Heart left ventricle (tissue), 16 donors: ENCODE data around the gene TEDC1. TPM values are rescaled to one million over a fixed set of nuclear protein-coding genes. Genes with fewer than 3 reads are reported as not detected.

ENCODE experiments used
- ATAC-seq, 4 donors: fragments of 200-7000 bp; cut with Tn5 transposase; one replicate each; pipeline ENCODE4 v1.9.1; 2020 to 2022; ENCODE audit warnings: moderate library complexity in 4 of 4, mild to moderate bottlenecking in 3 of 4, moderate number of reproducible peaks in 1 of 4
- DNase-seq, 5 donors: peaks; one replicate each; pipeline ENCODE4 v3.0.0-alpha.2; 2020
- H3K27ac ChIP-seq, 12 donors: fragments of 200-600 bp; sonication (generic) in 4 of 12; one replicate each; pipeline versions ENCODE4 v1.5.0 to v1.8.0; 2016 to 2022; ENCODE audit warnings: mild to moderate bottlenecking in 2 of 12
- H3K27me3 ChIP-seq, 9 donors: fragments of 200-600 bp; sonication (generic) in 2 of 9; one replicate each; pipeline versions ENCODE4 v1.5.1 to v1.8.0; 2016 to 2022; ENCODE audit warnings: mild to moderate bottlenecking in 3 of 9
- H3K36me3 ChIP-seq, 9 donors: fragments of 200-600 bp; sonication (generic) in 2 of 9; one replicate each; pipeline versions ENCODE4 v1.5.0 to v1.8.0; 2018 to 2022; ENCODE audit warnings: mild to moderate bottlenecking in 2 of 9
- H3K4me1 ChIP-seq, 12 donors: fragments of 200-600 bp; sonication (generic) in 4 of 12; one replicate each; pipeline versions ENCODE4 v1.5.0 to v1.8.0; 2016 to 2022; ENCODE audit warnings: mild to moderate bottlenecking in 3 of 12
- H3K4me3 ChIP-seq, 12 donors: fragments of 200-600 bp; sonication (generic) in 4 of 12; one replicate each; pipeline versions ENCODE4 v1.5.0 to v1.8.0; 2017 to 2022; ENCODE audit warnings: mild to moderate bottlenecking in 9 of 12, moderate library complexity in 4 of 12
- H3K9me3 ChIP-seq, 12 donors: fragments of 200-600 bp; sonication (generic) in 4 of 12; one replicate each; pipeline versions ENCODE4 v1.5.0 to v1.8.0; 2016 to 2022; ENCODE audit warnings: mild to moderate bottlenecking in 1 of 12
- CTCF ChIP-seq, 12 donors: fragments of 200-600 bp; sonication (generic) in 4 of 12; IDR thresholded peaks; one replicate each; pipeline versions ENCODE4 v1.5.0 to v1.8.0; 2018 to 2022; ENCODE audit warnings: antibody characterized with exemption in 12 of 12, mild to moderate bottlenecking in 5 of 12
- POLR2A ChIP-seq, 2 donors: fragments of 450-650 bp; IDR thresholded peaks; one replicate each; pipeline ENCODE4 v1.6.1; 2017; ENCODE audit warnings: antibody characterized with exemption in 2 of 2, mild to moderate bottlenecking in 2 of 2, moderate library complexity in 2 of 2
- WGBS, 4 donors: extraction: QIAGEN DNeasy Blood & Tissue Kit in 2 of 4; methylation state at CpG; one replicate each; pipeline versions ENCODE4 v1.1.5 to v1.1.7; 2013 to 2018; 5-methylcytosine and 5-hydroxymethylcytosine counted together
- intact Hi-C, 10 donors: fragments of 100-400 bp; cut with DNase I; formaldehyde crosslinking; loops; one replicate each; pipeline versions ENCODE4 v1.11.1 to v1.14.2; 2022
- long read RNA-seq, 3 donors: library from polyadenylated mRNA; unstranded; transcript quantifications; one replicate each; pipeline ENCODE4 v2.0.0, GENCODE V29; 2020 to 2021
- polyA plus RNA-seq, 2 donors: library from polyadenylated mRNA; stranded (reverse); fragments of 200-250 nt; gene quantifications; one replicate each; pipeline ENCODE4 v1.2.3, GENCODE V29; 2013
- total RNA-seq, 9 donors: library from RNA; depleted of rRNA in 2 of 9; stranded (reverse); fragments of >200 nt in 2 of 9; fragmentation: NEBNext Ultra II Directional in 3 of 9; extraction: Animal tissue kit (Norgen Biotek cat#: 25700) in 3 of 9; gene quantifications; one replicate each; pipeline versions ENCODE4 v1.1.0 to v1.2.4, GENCODE V29; 2016 to 2023
- donor health status: ischemic (EF 13 %, LVEDD 7.1; RV severe dilation, severe dysfunction).
- donor health status: healthy with polysubstance abuse.
- donor health status: DM: no; HTN: yes; CAD: no.
- donor health status: DM: no; HTN: no; CAD: no.
- donor health status: ischemic (EF 25% LVEDD 6.9; RV normal size, moderate dysfunction).
- donor health status: ischemic (EF 25% LVEDD 5.7; RV mildly dilated, moderate dysfunction).
- donor health status: healthy.
- donor health status: DM: yes; HTN: yes; CAD: no.
- donor health status: ischemic (EF 35%, LVEDD 5.7; RV mildly dilated, moderate dysfunction).
- donor health status: nonischemic (EF 11% LVEDD 7.7; RV severe dilation, severe dysfunction).
- donor health status: DM: yes; HTN: yes; CAD: no.
- donor health status: PGD.
- donor health status: ischemic (EF 29% LVEDD 5.4; RV normal size, mild dysfunction).
- donor health status: nonischemic (EF 23%, LVEDD 6.1; RV moderate dilation, normal function).

The TEDC1 gene
- 10 to 100 TPM in 1 of 9 donors, 1 to 10 TPM in 7, under 1 TPM in 1; 0.94 to 12.4 (median 3.2) TPM for total RNA-seq
- polyA plus RNA-seq = 1 to 10 TPM; 4.8 to 6.7 TPM
- long read RNA-seq, donor 1, partial matches to known transcripts = 1 of 4 reads
- long read RNA-seq, donor 1, other reads (novel, unspliced or antisense) = 2 of 4 reads
- long read RNA-seq, donor 2, partial matches to known transcripts = 1 of 7 reads
- long read RNA-seq, donor 2, other reads (novel, unspliced or antisense) = 5 of 7 reads
- long read RNA-seq, donor 3, partial matches to known transcripts = 0 of 3 reads
- long read RNA-seq, donor 3, other reads (novel, unspliced or antisense) = 2 of 3 reads

DNA sequence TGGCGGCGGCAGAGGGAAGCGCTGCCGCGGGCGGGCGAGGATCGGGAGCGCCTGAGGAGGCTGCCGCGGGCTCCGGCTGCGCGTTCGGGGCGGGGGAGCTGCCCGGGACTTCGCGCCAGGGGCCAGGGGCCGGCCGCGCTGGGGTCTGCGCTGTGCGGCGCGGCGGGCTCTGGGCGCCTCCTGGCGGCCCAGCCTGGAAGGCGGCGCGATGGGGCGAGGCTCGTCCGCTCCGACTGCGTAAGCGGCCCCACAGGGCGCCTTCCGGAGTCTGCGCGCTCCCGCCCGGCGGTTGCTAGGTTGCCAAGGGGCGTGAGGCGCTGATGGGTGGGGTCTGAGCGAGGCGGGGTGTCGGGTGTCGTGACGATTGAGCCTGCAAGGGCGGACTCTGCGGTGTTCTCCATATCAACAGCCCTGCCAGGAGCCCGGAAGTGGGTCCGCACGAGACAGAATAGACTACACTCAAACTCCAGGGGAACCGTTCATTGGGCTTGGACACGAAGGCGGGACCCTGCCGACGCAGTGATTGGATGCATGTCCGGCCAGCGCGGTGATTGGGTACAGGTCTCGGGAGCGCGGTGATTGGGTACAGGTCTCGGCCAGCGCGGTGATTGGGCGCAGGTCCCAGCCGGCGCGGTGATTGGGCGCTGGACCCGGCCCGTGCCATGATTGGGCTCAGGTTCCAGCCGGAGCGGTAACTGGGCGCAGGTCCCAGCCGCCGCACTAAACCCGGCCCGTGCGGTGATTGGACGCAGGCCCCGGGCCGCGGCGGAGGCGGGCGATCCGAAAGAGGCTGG is at the start of gene TEDC1:
Gene TEDC1, plus strand, starts transcription at position 675 of the 794 bp plus-strand sequence. CDS start 130 bp downstream, outside the sequence.
- DNase-seq = peak; percentile 100
- peak within 1 kb of the TSS; percentile 40 to 86 (median 72) for H3K4me3 ChIP-seq
- H3K27me3 ChIP-seq = no peaks in the 10 kb centered on the region
- H3K27ac ChIP-seq = peak within 1 kb of the TSS; percentile 51 to 100 (median 96)
- 0 to 1% (median 0%) methylated on average over 26 to 94 of the region's 94 CpGs for WGBS, 4 donors
- TF ChIP-seq CTCF (IDR thresholded peaks at IDR 0.05) (peak; percentile 54 to 98 (median 88)), POLR2A (IDR thresholded peaks at IDR 0.05) (peak in 1 of 2 donors; percentile 40)
- H3K9me3 ChIP-seq = no peaks in the 10 kb centered on the region
- peaks cover 13 to 70% (median 49%) of the 10 kb centered on the region in 12 donors for H3K4me1 ChIP-seq
- peaks cover 0 to 9% (median 0%) of the 10 kb centered on the region in 9 donors for H3K36me3 ChIP-seq
- ATAC-seq = peak; percentile 78 to 91 (median 87)
- intact Hi-C loops = loop anchor here in 7 of 10 donors (1.0 to 5.0 kb wide), 9 partner anchors 37 to 188 kb away; partner anchors contain the start of genes BRF1 (in 1 of the 7), PACS2 (in 1 of the 7), TEX22 (in 1 of the 7) and TMEM121 (in 1 of the 7)

GRCh38 chr14:105442125-105442524 is 48.9 kb upstream of the TEDC1 start:
- Histone ChIP-seq H3K4me3 (no peak overlapping the region), H3K36me3 (peaks cover 0 to 37% (median 16%) of the 10 kb centered on the region in 9 donors), H3K27me3 (no peaks in the 10 kb centered on the region), H3K27ac (no peak overlapping the region), H3K4me1 (peaks cover 0 to 17% (median 0%) of the 10 kb centered on the region in 12 donors), H3K9me3 (no peaks in the 10 kb centered on the region)
- ATAC-seq (no peak), DNase-seq (peak in 1 of 5 donors; percentile 24)
- TF ChIP-seq CTCF (IDR thresholded peaks at IDR 0.05) (no peak), POLR2A (IDR thresholded peaks at IDR 0.05) (no peak)
- intact Hi-C loops = loop anchor here in 4 of 10 donors (10.0 kb wide), 2 partner anchors 67 to 83 kb away; partner anchors contain the start of gene TMEM121 (in 1 of the 4)
- 75 to 80% (median 76%) methylated on average over 17 of the region's 17 CpGs for WGBS, 4 donors

DNA sequence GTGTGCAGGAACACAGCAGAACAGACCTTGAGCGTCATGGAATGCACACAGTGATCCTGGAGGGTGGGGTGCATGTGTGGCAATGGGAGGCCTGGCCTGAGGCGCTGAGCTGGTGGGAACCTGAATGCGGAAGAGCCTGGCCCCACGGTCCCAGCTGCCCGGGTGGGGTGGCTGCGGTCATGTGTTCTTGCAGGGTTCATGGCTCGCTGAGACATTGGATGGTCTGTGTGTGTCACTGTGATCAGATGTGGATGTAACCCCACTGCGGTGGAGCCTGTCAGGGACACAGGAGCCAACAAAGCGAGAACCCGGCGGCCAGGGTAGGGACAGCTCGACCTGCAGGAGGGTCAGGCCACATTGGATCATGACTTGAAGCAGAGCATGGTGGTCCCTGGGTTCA is 48.2 kb upstream of the TEDC1 start:
- Histone ChIP-seq H3K4me1 (peaks cover 0 to 15% (median 0%) of the 10 kb centered on the region in 12 donors), H3K4me3 (no peak overlapping the region), H3K27me3 (no peaks in the 10 kb centered on the region), H3K36me3 (peaks cover 0 to 37% (median 16%) of the 10 kb centered on the region in 9 donors), H3K9me3 (no peaks in the 10 kb centered on the region), H3K27ac (no peak overlapping the region)
- no peak for TF ChIP-seq POLR2A (IDR thresholded peaks at IDR 0.05)
- TF ChIP-seq CTCF (IDR thresholded peaks at IDR 0.05) = no peak
- DNase-seq (peak in 1 of 5 donors; percentile 38), ATAC-seq (no peak)
- intact Hi-C loops = loop anchor here in 4 of 10 donors (10.0 kb wide), 2 partner anchors 68 to 82 kb away; partner anchors contain the start of gene TMEM121 (in 1 of the 4)
- WGBS, 4 donors = 80 to 86% (median 84%) methylated on average over 10 to 12 of the region's 12 CpGs
